GM20000 (cell line): Measurements from ENCODE around the gene SOD1.

Source experiments
- DNase-seq: peaks from one replicate; pipeline ENCODE4 v3.0.0; 2012; ENCODE audit warnings: low spot score
- CTCF ChIP-seq: IDR thresholded peaks from 2 replicates; pipeline ENCODE4 v1.5.1; 2012; ENCODE audit warnings: mild to moderate bottlenecking, control low read depth; ENCODE audit errors: extremely low read depth, missing control alignments

SOD1 gene

GRCh38 chr21:31675960-31676359, 16.5 kb downstream of the SOD1 start:
- DNase-seq, result no peak
- TF ChIP-seq CTCF, result no peak

DNA sequence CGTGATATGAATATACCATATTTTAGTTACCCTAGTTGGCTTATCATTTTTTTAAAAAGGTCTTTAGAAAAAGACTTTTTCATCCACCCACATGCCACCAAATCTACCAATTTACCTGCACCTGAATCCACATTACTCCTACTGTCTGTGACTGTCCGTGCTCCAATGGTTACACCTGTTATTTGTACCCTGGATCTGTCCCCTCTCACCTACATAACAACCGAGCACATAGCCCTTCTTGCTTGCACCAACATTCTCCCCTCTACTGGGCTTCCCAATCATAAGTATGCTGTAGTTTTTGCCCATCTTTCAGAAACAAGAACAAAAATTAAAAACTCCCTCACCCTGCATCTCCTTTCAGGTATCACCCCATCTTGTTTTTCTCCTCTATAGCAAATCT, 17.6 kb downstream of the SOD1 start:
- TF ChIP-seq CTCF, result no peak
- DNase-seq, result no peak

GRCh38 chr21:31678478-31678877, 19.0 kb downstream of the SOD1 start:
- TF ChIP-seq CTCF, result no peak

DNA sequence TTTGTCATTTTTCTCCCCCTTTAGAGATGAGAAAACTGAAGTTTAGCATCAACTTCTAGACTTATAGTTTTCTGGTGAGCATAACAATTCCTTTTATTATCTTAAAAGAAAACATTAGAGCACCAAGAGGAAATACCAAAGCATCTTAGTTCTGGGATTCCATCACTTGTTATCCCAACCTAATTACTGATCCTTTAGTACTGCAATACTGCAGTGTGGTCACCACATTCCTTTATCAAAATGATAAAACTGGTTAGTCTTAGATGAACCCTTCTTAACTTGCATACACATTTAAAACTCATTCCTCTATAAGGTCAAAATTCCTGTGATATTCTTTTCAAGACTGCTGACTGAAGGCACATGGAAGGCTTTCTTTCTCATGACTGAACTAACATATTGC, 23.1 kb downstream of the SOD1 start:
- TF ChIP-seq CTCF, result no peak
- DNase-seq, result no peak

More at GRCh38 chr21:31678478-31678877, 19.0 kb downstream of the SOD1 start:
- DNase-seq, result no peak

DNA sequence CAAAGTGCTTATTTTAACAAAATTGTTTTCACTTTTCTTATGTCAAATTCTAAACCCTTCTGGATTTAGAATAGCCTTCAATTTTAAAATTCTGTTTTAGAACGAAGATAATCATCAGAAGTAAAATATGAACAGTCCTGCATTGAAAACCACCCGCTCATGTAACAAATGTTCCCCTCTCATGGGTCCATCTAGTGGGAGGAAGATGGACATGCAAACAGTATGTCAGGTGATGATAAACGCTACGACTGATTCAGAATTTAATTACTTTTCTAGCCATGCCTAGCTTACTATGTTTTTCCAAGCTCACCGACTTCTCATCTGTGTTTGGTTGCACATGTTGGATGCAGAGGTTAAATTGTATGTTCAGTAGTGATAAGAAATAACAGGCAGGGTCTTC, 23.5 kb downstream of the SOD1 start:
- TF ChIP-seq CTCF, result no peak
- no peak for DNase-seq

DNA sequence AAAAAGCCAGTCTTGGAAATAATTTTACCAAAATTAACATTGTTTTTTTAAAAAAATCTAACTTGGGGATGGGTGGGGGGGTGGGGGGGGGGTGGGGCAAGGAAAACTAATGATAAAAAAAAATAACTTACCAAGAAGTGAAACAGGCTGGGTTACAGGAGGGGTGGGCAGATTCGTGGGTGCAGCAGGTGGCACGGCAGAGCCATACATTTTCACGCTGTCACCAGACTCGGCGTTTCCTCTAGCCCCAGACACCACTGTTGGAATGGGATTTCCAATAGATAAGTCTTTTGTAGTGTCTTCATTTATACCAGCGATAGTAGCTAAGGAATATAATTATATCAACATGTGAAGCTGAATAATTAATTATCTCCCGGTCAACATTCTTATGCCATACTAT, 25.4 kb downstream of the SOD1 start:
- no peak for TF ChIP-seq CTCF

GRCh38 chr21:31686272-31686915, 26.9 kb downstream of the SOD1 start:
- no peak for DNase-seq
- no peak for TF ChIP-seq CTCF

More for the DNA sequence above, 25.4 kb downstream of the SOD1 start:
- DNase-seq, result no peak
